Erythroblast (primary cell): ENCODE measurements around the gene WDFY4.

Source experiments
- GATA1 ChIP-seq: IDR thresholded peaks from 2 replicates; pipeline ENCODE4 v1.6.1; 2011; ENCODE audit warnings: low read depth, mild to moderate bottlenecking, control low read depth, low read length, moderate library complexity
- POLR2A ChIP-seq: IDR thresholded peaks from 2 replicates; pipeline ENCODE4 v1.6.1; 2011; ENCODE audit warnings: mild to moderate bottlenecking, low read length

GRCh38 chr10:48957361-48958151 is 272.9 kb downstream of the WDFY4 start:
- no peak for TF ChIP-seq POLR2A
- no peak for TF ChIP-seq GATA1
